Activated T-cell treated with anti-CD3 and anti-CD28 coated beads, Interleukin-2, amount 50 U/mL, for 72 hours (primary cell): ENCODE measurements around the gene POLD4. TPM values are rescaled to one million over a fixed set of nuclear protein-coding genes. Genes with fewer than 3 reads are reported as not detected.

ENCODE experiments used
- ATAC-seq, 2 donors: fragments of 150-1000 bp; cut with Tn5 transposase; replicated peaks in 1 of 2; 2 replicates each; pipeline ENCODE4 v1.10.0; 2021; ENCODE audit warnings: moderate library complexity in 2 of 2, mild to moderate bottlenecking in 1 of 2
- DNase-seq, 2 donors: peaks; one replicate each; pipeline ENCODE4 v3.0.0; 2021 to 2022; ENCODE audit warnings: mixed read lengths in 1 of 2
- H3K27ac Mint-ChIP-seq: one replicate; pipeline ENCODE4 v1.8.0; 2022; ENCODE audit warnings: mild to moderate bottlenecking, moderate library complexity, mixed read lengths
- H3K27me3 Mint-ChIP-seq: one replicate; pipeline ENCODE4 v1.8.0; 2022; ENCODE audit warnings: low read depth, mixed read lengths
- H3K36me3 Mint-ChIP-seq, 2 donors: one replicate each; pipeline ENCODE4 v1.8.0; 2022; ENCODE audit warnings: mixed read lengths in 2 of 2, mild to moderate bottlenecking in 1 of 2; ENCODE audit not compliant: insufficient read depth in 2 of 2
- H3K4me1 Mint-ChIP-seq: one replicate; pipeline ENCODE4 v1.8.0; 2022; ENCODE audit warnings: low read depth, mixed read lengths
- H3K4me3 Mint-ChIP-seq, 2 donors: one replicate each; pipeline ENCODE4 v1.8.0; 2022; ENCODE audit warnings: mild to moderate bottlenecking in 2 of 2, mixed read lengths in 2 of 2, moderate library complexity in 2 of 2
- H3K9me3 Mint-ChIP-seq, 2 donors: one replicate each; pipeline ENCODE4 v1.8.0; 2022; ENCODE audit warnings: mixed read lengths in 2 of 2
- total RNA-seq, 2 donors: library from RNA; stranded (reverse); gene quantifications; one replicate each; pipeline ENCODE4 v1.2.3, GENCODE V29; 2022

Gene POLD4
- total RNA-seq, 2 donors from 2014 or later: 68.5 to 74.1 TPM

DNA sequence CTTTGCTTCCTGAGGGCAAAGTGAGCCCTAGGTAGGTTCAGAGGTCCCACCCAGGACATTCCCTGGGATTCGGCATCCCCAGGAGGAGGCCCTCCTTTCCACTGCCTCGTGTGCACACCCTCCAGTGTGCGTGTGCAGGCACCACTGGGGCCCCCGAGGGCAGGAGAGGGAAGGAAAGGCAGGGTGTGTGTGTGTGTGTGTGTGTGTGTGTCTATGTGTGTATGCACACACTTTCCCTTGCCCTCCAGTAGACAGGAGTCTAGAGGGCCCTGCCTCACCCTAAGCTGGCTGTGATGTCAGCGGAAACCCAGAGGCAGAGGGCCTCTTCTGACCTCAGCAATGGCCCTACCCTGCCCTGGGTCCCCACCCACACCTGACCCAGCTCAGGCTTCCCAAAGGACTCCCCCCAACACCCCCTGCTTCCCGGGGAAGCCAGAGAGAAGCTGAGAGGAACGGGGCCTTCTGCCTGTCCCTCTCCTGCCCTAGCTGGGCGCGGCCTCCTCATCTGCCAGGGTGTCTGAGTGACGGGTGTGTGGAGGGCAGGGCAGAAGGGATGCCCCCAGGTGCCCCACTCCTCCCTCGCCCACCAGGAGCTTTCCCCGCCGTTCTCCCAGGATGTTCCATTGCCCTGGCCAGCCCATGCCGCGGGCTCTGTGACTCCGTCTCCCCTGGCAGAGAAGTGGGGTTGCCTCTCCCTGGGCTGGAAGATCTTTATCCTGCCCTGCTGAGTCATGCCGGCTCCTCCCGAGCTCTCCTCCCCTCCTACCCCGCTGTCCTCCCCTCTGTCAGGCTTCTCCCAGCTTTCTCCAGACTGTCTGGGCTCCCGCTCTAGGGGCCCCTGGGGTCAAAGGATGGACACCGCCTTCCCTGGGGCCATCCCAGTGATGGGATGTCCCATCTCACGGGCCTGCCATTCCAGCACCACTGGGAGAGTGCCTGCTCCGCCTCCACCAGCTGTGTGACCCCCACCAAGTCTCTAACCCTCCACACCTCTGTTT lies 26.0 kb upstream of the POLD4 start:
- no peaks in the 10 kb centered on the region for H3K36me3 Mint-ChIP-seq
- H3K9me3 Mint-ChIP-seq: no peaks in the 10 kb centered on the region
- no peak overlapping the region for H3K4me3 Mint-ChIP-seq
- peaks cover 24% of the 10 kb centered on the region for H3K27me3 Mint-ChIP-seq
- H3K4me1 Mint-ChIP-seq: peaks cover 15% of the 10 kb centered on the region
- no peak for ATAC-seq
- H3K27ac Mint-ChIP-seq: no peak overlapping the region
- no peak for DNase-seq

DNA sequence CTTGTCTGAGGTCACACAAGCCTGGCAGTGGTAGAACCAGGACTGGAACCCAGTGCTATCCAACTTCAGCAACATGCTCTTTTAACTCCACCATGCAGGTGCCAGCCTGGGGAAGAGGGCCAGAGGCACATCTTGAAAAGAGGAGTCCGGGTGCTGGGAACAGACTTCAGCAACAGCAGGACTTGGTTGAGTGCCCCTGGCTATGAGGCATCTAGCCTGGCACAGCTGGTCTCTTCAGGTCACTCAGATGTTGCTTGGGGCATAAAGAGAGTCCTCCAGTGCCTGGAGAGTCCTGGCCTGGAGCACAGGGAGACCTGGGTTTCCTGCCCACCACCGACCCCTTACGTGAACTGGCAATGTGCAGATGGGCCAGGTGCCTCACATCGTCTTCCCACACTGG lies 25.2 kb upstream of the POLD4 start:
- Mint-ChIP-seq H3K4me3 (no peak overlapping the region), H3K27ac (no peak overlapping the region), H3K27me3 (peaks cover 30% of the 10 kb centered on the region), H3K9me3 (no peaks in the 10 kb centered on the region), H3K36me3 (no peaks in the 10 kb centered on the region), H3K4me1 (peaks cover 21% of the 10 kb centered on the region)
- DNase-seq (no peak), ATAC-seq (no peak)

DNA sequence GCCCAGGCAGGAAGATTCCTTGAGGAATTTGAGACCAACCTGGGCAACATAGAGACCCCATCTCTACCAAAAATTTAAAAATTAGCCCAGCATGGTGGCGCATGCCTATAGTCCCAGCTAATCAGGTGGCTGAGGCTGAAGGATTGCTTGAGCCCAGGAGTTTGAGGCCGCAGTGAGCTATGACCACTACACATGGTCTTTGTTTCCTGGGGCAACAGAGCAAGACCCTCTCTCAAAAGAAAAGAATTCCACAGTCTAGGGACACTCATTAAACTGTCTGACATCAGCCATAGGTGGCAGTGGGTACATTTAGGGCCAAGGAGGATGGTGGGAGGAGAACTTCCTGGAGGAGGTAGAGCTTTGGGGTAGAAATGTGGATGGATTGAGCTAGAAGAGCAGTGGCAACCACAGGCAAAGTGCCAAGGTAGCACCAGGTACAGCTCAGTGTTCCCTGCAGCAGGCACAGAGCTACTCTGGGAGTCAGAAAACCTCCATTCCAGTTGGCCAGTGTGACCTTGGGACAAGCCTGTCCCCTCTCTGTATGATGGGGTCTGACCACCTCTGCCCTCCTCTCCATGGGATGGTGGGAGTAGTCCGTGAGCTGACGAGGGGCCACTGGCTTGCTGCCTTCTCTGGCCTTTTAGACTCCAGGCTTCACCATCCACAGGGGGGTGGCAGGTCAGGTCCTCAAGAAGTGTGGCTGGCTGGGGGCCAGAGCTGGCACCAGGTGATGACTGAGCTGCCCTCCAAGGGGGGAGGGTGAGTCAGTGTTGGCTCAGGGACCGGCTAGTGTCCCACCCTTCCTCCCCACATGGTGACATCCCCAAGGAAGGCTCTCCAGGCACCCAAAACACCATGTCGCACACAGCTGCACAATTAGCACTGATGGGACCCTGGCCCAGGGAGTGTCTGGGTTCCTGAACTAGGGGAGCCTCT lies 23.8 kb upstream of the POLD4 start:
- Mint-ChIP-seq H3K4me1 (peaks cover 16% of the 10 kb centered on the region), H3K4me3 (no peak overlapping the region), H3K27me3 (peaks cover 24% of the 10 kb centered on the region), H3K27ac (no peak overlapping the region), H3K36me3 (no peaks in the 10 kb centered on the region), H3K9me3 (no peaks in the 10 kb centered on the region)
- ATAC-seq (no peak), DNase-seq (no peak)

DNA sequence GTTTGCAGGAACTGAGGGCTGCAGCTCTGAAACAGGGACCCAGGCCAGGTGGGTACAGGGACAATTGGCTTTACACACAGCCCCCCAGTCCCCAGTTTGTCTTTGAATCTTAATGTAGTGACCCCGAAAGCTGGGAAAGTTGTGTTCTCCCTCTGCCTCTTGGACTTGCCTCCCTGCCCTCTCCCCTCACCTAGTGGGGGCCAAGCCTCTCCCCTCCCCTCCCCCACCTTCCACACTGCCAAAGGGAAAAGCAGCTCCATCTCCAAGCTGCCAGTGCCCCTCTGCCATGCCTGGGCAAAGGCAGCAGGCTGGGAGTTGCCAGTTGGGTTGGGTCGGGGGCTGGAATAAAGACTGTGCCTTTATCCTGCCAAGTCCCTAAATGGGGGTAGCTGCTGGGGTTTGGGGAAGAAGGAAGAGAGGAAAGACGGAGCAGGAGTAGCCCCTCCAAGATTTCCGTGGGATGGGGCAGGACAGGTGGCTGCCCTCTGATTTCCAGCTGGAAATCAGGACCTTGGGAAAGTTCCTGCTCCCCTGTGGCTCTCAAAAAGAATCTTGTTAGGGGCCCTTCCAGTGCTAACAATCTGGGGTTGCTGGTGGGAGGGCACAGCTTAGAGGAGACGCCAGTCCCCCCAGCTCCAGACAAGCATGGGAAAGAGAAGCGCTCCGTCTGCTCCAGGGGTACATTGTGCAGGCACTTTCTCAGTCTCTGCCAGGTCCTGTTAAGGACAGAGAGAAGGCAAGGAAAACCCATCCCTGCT lies 22.9 kb upstream of the POLD4 start:
- no peak for ATAC-seq
- no peaks in the 10 kb centered on the region for H3K36me3 Mint-ChIP-seq
- H3K9me3 Mint-ChIP-seq: no peaks in the 10 kb centered on the region
- peaks cover 20% of the 10 kb centered on the region for H3K4me1 Mint-ChIP-seq
- H3K27me3 Mint-ChIP-seq: peaks cover 32% of the 10 kb centered on the region
- no peak overlapping the region for H3K27ac Mint-ChIP-seq
- no peak for DNase-seq
- H3K4me3 Mint-ChIP-seq: no peak overlapping the region

DNA sequence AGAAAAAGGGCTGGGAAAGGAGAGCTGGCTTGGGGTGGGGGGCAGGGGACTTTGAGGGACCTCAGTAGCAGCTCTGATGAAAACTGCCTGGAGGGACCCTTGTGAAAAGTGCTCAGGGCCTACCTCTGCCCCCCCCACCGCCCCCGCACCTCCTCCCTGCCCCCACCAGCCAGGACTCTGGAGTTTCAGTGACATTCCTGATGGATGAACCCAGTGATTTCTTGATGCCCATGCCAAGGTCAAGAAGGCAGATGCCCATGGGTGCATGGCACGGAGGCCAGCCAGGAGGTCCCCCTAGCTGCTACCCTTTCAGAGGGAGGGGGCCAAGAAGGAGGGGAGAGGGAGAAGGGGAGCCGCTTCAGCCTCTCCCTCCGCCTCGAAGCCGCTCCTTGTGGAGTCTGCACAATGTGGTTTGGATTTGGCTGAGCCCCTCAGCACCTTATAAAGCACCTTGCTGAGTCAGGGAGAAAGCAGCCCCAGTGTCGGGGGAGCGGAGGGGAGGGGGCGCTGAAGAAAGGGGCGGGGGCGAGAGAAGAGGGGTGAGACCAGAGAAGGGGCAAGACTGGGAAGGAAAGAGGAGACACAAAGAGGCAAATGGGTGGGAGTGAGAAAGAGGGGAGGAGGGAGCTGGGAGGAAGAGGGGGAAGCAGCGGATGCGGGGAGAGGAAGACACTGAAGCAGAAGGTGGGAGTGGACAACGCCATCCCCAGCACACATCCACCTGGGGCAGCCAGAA lies 22.1 kb upstream of the POLD4 start:
- Mint-ChIP-seq H3K27ac (no peak overlapping the region), H3K4me1 (peaks cover 26% of the 10 kb centered on the region), H3K36me3 (no peaks in the 10 kb centered on the region), H3K27me3 (peaks cover 40% of the 10 kb centered on the region), H3K9me3 (no peaks in the 10 kb centered on the region), H3K4me3 (no peak overlapping the region)
- no peak for DNase-seq
- no peak for ATAC-seq

DNA sequence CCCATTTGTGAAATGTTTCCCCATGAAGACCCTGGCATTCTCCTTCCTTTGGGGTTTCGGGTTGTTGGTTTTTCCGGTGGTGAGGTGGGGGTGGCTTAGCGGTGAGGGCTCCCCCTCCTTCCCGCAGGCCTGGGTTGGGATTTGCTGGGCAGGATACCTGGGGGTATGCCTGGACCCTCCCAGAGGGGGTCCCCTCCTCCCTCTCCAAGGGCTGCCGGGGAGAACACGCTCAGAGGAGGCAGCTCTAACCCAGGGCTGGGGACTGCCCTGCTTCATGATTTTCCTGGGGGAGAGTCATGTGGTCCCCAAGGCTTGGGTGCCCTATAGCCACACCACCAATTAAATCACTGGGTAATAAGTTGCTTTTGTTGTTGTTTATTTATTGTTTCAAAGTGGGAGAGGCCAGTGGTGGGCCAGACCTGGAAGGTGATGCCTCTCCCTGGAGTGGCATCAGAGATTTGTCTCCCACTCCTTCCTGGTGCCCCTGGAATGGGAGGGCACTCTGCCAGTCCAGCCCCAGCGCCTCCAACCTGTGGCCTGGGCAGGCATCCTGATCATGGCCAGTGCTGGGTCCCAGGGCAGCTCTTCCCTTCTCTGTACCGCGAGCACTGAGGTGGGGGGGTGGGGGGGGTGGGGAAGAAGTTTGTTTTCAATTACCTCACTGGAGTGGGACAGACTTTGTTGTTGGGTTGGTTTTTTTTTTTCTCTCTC lies 21.4 kb upstream of the POLD4 start:
- peaks cover 47% of the 10 kb centered on the region for H3K27me3 Mint-ChIP-seq
- no peaks in the 10 kb centered on the region for H3K36me3 Mint-ChIP-seq
- DNase-seq (no peak), ATAC-seq (no peak)
- H3K9me3 Mint-ChIP-seq: no peaks in the 10 kb centered on the region
- H3K4me3 Mint-ChIP-seq: peak overlapping the region; percentile 85 to 92
- peaks cover 28% of the 10 kb centered on the region for H3K4me1 Mint-ChIP-seq
- H3K27ac Mint-ChIP-seq: no peak overlapping the region

DNA sequence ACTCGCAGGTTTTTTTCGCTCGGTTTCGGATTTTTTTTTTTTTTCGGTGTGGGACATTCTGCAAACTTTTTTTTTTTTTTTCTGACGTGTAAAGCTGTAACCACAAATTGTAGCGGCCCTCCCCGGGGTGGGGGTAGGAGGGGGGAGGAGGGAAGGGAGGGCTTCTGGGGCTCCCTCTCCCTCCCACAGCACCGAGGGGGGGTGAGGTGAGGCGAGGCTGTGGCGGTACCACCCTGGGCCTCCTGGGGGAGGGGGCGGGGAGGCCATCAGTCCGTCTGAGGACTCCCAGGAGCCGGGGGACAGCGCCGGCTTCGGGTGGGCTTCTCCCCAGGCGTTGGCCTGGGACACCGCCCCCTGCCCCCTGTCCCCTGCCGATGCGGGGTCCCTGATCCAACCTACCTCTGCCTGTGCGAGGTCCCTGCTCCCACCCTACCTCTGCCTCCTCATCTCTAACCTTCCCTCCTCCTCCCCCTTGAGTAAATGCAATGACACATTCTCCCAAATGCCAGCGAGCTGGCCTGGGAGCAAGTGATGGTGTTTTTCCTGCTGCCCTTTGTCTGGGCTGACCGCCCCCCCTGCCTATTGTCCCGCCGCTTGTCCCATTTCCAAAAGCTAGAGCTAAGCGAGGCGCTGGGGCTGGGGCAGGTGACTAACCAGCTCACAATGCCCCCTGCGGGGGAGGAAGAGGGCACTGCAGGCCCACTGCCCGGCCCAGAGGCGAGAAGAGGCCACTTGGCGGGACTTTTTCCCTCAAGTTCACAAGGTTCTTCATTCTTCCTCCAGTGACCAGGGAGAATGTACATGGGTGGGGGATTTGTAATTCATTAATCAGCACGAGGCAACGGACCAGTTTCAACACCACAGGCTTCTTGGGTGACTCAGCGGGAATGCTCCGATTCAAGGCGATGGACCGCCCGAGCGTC lies 20.6 kb upstream of the POLD4 start:
- DNase-seq (peak; percentile 68 to 72), ATAC-seq (peak; percentile 60 to 72)
- H3K9me3 Mint-ChIP-seq: no peaks in the 10 kb centered on the region
- H3K27me3 Mint-ChIP-seq: peaks cover 56% of the 10 kb centered on the region
- H3K27ac Mint-ChIP-seq: peak overlapping the region; percentile 91
- H3K36me3 Mint-ChIP-seq: no peaks in the 10 kb centered on the region
- H3K4me3 Mint-ChIP-seq: peak overlapping the region; percentile 92 to 93
- peaks cover 35% of the 10 kb centered on the region for H3K4me1 Mint-ChIP-seq

DNA sequence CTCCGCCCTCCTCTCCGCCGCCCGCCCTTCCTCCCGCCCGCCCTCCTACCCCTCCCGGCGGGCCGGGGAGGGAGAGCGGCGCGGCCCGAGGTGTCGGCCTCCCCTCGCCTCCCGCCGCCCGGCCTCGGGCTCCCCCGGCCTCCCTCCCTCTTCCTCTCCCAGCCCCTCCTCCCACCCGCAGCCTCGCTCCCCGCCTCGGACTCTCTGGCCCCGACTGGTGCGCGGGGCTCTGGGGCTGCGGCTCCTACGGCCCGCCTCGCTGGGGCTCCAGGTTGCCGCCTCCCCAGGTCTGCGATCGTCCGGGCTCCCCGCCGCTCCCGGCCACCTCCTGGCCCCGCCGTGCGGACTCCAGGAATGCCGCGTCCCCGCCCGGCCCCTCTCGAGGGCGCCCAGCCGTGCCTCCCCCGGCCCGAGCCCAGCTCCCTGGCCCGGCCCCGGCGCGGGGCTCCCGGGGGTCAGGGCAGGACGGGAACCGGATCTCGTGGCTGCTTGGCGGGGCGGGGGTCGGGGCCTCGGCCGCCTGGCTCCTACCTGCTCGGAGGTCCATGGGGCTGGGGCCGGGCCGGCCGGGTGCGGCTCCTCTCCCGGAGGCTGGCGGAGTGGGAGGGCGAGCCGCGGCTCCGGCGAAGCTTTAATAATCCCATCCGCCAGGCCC lies 19.8 kb upstream of the POLD4 start, which contains the start of gene CLCF1:
TSS of gene CLCF1 (minus strand) at position 606 of the 655 bp plus-strand sequence. CDS start at position 547, 59 bp downstream.
- peak within 1 kb of the TSS; percentile 92 to 93 for H3K4me3 Mint-ChIP-seq
- H3K27ac Mint-ChIP-seq: peak within 1 kb of the TSS; percentile 91
- peak; percentile 42 to 50 for ATAC-seq
- DNase-seq: peak; percentile 42 to 50
- H3K9me3 Mint-ChIP-seq: no peaks in the 10 kb centered on the region
- H3K36me3 Mint-ChIP-seq: no peaks in the 10 kb centered on the region
- peaks cover 64% of the 10 kb centered on the region for H3K27me3 Mint-ChIP-seq
- H3K4me1 Mint-ChIP-seq: peaks cover 43% of the 10 kb centered on the region

DNA sequence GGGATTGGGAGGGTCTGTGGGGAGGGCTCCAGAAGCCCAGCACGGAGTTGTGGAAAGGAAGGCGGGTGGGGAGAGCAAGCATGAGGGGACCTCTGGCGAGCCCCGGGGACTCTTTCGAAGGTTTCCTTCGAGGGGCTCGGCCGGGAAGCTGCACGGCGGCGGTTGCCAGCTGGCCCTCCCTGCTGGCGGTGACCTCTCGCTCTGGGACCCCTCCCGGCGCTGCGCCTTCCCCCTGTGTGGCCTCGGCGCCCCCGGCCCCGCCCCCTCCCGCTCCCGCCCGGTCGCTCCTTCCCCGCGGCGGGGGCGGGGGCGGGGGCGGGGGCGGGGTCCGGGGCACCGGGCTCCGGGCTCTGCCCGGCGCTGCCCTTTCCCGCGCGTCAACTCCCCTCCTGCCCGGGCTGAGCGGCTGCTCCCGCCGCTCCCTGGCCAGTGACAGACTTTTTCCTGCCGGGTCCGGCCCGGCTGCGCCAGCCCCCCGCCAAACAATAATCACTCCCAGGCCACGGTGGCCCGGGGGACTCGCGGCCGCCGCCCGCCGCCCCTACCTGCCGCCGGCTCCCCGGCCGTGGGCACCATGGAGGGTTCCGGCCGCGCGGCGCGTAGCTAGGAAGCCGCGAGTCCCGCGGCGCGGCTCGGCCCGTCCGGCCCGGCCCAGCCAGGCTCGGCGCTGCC lies 19.1 kb upstream of the POLD4 start:
- Mint-ChIP-seq H3K4me1 (peaks cover 49% of the 10 kb centered on the region), H3K27ac (no peak overlapping the region), H3K36me3 (no peaks in the 10 kb centered on the region), H3K4me3 (peak overlapping the region in 1 of 2 donors; percentile 77), H3K27me3 (peaks cover 70% of the 10 kb centered on the region), H3K9me3 (no peaks in the 10 kb centered on the region)
- ATAC-seq: peak in 1 of 2 donors; percentile 15
- DNase-seq: no peak

DNA sequence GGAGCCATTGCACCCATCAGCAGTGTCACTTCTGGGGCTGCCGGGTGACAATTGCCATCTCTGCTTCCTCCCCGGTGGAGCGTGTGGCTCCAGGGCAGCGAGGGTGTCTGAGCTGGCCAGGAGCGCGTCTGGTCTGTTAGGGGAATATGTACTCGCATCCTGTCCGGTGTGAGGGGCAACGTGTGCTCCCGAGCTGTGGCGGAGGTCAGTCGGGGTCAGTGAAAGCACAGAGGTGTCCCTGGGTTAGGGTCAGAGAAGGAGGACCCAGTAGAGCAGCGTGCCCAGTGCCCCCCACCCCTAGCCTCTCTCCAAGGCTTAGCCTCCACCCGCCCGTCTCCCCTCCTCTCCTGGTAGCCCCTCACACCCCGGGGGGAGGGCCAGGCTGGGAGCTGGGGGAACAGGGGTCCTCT lies 18.6 kb upstream of the POLD4 start:
- Mint-ChIP-seq H3K9me3 (no peaks in the 10 kb centered on the region), H3K36me3 (no peaks in the 10 kb centered on the region), H3K27me3 (peaks cover 70% of the 10 kb centered on the region), H3K4me1 (peaks cover 49% of the 10 kb centered on the region), H3K27ac (no peak overlapping the region), H3K4me3 (peak overlapping the region; percentile 77 to 84)
- DNase-seq: no peak
- no peak for ATAC-seq
